SK-N-SH (cell line): ENCODE results near the gene IGF2R.

ENCODE experiments used
- CTCF ChIP-seq: fragments of 200-600 bp; sonication (generic); IDR thresholded peaks from 2 replicates; pipeline ENCODE4 v1.6.1; 2017; ENCODE audit warnings: antibody characterized with exemption, mild to moderate bottlenecking, moderate library complexity
- RFX5 ChIP-seq: IDR thresholded peaks from 2 replicates; pipeline ENCODE4 v1.6.1; 2012; ENCODE audit warnings: mild to moderate bottlenecking, improper control_type of control experiment, low read length
- SMC3 ChIP-seq: IDR thresholded peaks from 2 replicates; pipeline ENCODE4 v1.6.1; 2012; ENCODE audit warnings: low read depth, low read length, improper control_type of control experiment
- TEAD4 ChIP-seq: IDR thresholded peaks from 2 replicates; pipeline ENCODE4 v1.4.0; 2012; ENCODE audit warnings: mild to moderate bottlenecking, borderline replicate concordance; ENCODE audit not compliant: insufficient read depth

GRCh38 chr6:159982731-159983506 lies 14.0 kb downstream of the IGF2R start:
- TF ChIP-seq CTCF = no peak
- no peak for TF ChIP-seq SMC3
- TF ChIP-seq TEAD4 = no peak
- TF ChIP-seq RFX5 = no peak
